ENCODE measurements around the gene RAP1A. TPM values are rescaled to one million over a fixed set of nuclear protein-coding genes. Genes with fewer than 3 reads are reported as not detected.
A peak's percentile ranks its signal among the peaks of the same experiment; 100 is the strongest.

Gene RAP1A
- polyA plus RNA-seq (ENCODE audit: insufficient read length in 4 of 4): 10 to 100 TPM; 67.6 to 89.2 (median 84.5) TPM

DNA sequence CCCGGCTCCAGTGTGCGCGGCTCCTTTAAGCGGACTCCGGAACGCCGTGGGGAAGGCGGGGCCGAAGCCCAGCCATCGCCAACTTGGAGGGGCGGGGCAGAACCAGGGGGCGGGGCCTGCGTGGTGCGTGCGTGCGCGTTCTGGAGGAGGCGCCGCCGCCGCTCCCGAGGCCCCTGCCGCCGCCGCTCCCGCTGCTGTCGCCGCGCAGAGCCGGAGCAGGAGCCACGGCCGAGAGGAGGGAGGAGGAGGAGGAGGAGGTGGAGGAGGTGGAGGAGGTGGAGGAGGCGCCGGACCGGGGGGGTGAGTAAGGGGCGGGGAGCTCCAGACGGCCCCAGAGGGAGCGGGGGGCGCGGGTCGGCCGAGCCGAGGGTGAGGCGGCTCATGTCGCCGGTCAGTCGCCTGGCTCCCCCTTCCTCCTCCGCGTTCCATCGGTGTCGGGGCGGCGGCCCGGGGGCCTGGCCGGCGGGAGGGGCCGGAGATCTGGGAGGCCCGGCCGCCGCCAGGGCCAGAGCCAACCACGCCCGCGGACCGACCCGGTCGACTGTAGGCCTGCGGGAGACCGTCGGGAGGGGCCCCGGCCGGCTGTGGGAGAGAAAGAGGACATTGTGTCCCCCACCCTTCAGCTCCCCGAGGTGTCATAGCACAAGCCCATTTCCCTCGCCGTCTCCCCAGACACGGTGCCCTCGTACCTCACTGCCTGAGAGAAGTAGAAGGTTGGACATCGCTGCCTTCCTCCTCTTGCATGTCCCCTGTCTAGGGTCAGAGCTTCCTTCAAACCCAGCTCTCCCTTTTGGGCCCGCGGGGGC lies at the start of gene RAP1A:
Gene RAP1A (plus strand): TSS at position 155 of the 806 bp plus-strand sequence. CDS start 71,572 bp downstream, outside the sequence.
- DNase-seq (ENCODE audit: low read depth in 4 of 4, low spot score in 3 of 4): peak; percentile 75 to 82 (median 80)

DNA sequence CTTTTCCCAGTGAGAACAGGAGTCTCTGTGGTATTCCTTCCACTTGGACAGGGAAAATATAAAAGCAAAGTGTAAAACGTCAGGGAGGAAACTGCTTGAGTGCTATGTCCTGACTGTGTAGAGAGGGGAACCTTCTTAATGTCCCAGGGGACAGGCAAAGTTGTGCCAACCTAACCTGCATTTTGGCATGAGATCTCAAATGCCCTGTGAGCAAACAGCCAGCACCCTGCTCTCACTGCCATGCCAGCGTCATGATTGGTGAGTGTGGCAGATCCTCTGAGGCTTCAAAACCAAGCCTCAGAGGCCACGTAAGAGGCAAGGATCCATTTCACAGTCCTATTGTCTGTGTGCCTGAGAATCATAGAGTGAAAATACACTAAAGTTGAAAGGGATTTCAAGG lies 49.7 kb upstream of the RAP1A start:
- no peak for DNase-seq (ENCODE audit: low read depth in 4 of 4, low spot score in 3 of 4)

- DNase-seq (ENCODE audit: low read depth in 4 of 4, low spot score in 3 of 4): no peak
Observed at GRCh38 chr1:111570781-111571181, 48.8 kb upstream of the RAP1A start.

- no peak for DNase-seq (ENCODE audit: low read depth in 4 of 4, low spot score in 3 of 4)
Observed at GRCh38 chr1:111571239-111571638, 48.4 kb upstream of the RAP1A start.

DNA sequence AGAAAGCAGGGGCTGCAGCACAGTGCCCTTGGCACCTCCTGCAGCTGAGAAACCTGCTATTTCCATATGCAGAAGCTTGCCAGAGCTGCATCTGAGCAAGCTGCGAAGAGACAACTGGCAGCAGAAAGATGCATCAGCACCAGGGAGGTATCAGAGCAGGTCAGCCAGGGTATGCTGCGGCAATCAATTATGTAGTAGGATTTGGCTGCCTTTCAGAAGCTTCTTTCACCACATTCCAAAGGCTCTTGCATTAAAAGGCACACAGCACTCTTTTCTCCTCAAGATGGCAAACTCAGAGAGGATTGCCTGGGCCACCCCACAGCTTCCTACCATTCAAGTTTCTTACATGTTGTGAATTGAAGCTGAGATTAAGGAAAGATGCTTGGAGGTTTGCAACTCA lies 47.6 kb upstream of the RAP1A start:
- no peak for DNase-seq (ENCODE audit: low read depth in 4 of 4, low spot score in 3 of 4)

- DNase-seq (ENCODE audit: low read depth in 4 of 4, low spot score in 3 of 4): no peak
Observed at GRCh38 chr1:111576547-111576946, 43.0 kb upstream of the RAP1A start.

DNA sequence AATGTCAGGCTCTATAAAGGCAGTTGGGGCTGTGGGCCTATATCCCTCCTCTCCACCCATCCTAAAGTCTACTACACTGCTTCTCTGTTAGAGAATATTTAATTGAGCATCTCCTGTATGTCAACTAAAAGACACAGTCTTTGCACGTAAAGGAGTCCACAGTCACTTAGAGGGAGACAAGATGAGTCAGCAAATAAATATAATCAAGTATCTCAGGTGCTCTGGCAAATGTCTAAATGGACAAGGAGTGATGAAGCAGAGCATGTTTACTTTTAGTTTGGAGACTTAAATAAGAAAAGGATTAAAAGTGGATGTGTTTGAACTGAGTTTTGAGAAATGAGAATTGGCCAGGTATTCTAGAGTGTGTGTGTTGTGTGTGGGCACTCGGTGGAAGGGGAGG lies 41.8 kb upstream of the RAP1A start:
- no peak for DNase-seq (ENCODE audit: low read depth in 4 of 4, low spot score in 3 of 4)

- no peak for DNase-seq (ENCODE audit: low read depth in 4 of 4, low spot score in 3 of 4)
Observed at GRCh38 chr1:111581166-111581565, 38.4 kb upstream of the RAP1A start.

- no peak for DNase-seq (ENCODE audit: low read depth in 4 of 4, low spot score in 3 of 4)
Observed at GRCh38 chr1:111582016-111582415, 37.6 kb upstream of the RAP1A start.

DNA sequence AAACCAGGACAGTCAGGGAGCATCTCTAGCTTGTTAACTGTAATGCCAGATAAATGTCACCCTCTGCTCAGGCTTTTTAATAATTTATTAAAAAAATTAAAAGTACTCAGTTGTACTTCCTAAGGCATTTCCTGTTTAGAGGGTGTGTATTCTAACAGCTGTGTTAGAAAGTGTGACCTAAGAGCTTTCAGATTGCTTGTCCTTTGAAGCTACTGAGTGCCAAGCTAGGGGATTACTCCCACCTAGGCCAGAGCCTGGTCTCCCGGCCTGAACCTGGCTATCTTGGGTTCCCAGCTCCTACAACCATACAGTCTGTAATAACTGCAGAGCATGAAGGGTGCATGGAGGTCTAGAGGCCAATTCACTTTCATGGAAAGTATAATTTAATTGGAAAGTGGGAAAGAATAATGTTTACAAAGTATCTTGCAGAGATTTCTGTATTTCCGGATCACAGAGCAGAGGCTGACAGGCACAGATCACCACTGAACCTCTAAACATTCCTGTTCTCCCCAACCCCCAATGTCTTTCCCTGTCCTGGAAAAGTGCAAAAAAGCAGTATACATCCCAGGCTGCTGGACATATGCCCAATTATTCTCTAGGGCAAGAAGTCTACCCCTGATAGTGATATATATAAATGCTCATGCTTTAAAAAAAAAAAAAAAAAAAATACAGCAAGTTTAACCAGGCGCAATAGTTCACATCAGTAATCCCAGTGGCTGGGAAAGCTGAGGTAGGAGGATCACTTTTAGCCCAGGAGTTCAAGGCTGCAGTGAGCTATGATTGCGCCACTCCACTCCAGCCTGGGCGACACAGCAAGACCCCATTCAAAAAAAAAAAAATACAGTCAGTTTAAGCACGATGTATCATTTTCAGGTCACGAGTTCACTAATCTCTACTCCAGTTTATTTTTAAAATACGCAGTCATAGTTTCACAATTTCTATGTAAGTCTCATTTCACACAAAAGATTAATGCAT lies 36.7 kb upstream of the RAP1A start:
- DNase-seq (ENCODE audit: low read depth in 4 of 4, low spot score in 3 of 4): no peak

DNA sequence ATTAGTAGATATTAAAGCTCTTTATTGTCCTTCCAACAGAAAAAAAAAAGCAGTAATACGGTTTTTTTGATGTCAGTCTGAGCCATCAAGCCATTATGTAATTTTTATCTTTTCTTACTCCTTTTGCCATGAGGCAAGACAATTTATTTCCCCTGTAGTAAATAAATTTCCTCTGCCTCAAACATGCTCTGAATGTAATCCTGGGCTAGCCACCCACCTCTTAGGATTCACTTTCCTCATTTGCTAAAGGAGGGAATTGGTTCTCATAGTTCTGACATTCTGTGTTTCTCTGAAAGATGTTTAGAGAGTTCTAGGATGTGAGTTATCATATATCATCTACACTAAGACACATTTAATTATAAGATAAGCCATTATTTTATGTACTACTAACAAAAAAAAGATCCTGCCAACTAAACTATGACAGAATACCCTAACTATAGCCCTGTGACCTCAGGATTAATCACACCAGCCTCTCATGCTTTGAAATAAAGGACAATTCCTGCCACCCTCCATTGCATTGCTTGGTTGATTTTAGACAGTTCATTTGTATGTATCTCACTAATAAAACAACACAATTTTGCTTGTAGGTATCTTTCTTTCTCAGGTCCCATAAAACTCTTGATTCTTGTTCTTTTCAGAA lies 34.0 kb upstream of the RAP1A start:
- DNase-seq (ENCODE audit: low read depth in 4 of 4, low spot score in 3 of 4): no peak

- DNase-seq (ENCODE audit: low read depth in 4 of 4, low spot score in 3 of 4): no peak
Observed at GRCh38 chr1:111586112-111586511, 33.5 kb upstream of the RAP1A start.

- DNase-seq (ENCODE audit: low read depth in 4 of 4, low spot score in 3 of 4): no peak
Observed at GRCh38 chr1:111587509-111588174, 31.9 kb upstream of the RAP1A start.

DNA sequence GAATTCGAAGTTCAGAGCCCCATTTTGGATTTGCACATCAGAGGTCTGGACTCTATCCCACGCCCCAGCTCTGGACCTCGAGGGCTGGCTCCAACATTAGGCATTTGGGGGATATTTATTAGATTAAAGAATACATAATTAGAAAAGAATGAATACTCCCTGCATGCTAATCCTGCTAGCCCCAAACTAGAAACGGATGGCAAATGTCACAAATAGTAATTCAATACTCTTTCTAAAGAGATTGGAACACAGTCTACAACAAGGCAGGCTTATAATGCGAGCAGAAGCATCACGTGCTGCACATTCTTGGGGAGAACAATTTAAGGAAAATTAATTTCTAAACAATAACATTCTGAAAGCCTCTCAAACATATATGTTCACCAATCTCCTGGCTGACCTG lies 27.7 kb upstream of the RAP1A start:
- DNase-seq (ENCODE audit: low read depth in 4 of 4, low spot score in 3 of 4): no peak

DNA sequence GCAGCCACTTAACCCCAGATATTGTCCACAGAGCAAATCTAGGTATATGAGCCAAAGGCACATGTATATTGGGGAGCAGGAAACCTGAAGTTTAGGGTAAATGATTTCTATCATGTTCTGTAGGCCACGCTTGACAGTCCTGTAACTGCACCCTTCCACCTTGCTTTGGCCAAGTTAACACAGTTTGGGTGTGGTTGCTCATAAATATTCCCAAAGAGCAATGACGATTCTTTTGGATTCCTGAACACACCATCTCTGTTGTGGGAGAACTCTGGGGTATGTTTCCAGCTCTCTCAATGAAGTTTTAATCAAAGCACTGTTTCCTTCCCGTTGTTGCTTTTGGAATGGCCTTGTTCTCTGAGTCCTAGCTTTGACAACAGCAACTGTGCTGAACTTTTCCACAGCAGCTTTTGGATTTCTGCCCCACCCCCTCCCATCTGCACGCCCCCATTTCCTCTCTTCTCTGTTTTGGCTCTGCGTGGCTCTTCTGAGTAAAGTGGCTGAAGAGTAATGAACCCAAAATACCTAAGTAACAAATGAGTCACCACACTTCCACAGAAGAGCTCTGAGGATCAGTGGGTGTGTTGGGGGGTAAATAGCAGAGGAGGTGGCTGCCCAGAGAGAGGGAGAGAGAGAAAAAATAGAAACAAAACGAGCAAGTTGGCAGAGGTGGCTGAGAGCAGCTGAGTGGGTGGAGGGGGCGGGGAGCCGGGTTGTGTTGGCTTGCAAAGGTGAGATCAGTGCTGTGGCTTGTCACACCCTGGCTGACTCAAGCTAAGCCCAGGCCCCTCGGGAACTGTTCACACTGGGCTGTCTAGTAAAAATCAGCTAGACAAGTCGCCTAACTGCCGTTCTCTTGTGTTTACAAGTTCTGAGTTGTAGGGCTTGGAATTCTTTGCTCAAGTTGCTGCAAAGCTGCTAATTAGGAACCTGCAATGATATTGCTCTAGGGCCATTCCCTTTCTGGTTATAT lies 26.9 kb upstream of the RAP1A start:
- peak in 2 of 4 donors; percentile 43 to 50 for DNase-seq (ENCODE audit: low read depth in 4 of 4, low spot score in 3 of 4)

DNA sequence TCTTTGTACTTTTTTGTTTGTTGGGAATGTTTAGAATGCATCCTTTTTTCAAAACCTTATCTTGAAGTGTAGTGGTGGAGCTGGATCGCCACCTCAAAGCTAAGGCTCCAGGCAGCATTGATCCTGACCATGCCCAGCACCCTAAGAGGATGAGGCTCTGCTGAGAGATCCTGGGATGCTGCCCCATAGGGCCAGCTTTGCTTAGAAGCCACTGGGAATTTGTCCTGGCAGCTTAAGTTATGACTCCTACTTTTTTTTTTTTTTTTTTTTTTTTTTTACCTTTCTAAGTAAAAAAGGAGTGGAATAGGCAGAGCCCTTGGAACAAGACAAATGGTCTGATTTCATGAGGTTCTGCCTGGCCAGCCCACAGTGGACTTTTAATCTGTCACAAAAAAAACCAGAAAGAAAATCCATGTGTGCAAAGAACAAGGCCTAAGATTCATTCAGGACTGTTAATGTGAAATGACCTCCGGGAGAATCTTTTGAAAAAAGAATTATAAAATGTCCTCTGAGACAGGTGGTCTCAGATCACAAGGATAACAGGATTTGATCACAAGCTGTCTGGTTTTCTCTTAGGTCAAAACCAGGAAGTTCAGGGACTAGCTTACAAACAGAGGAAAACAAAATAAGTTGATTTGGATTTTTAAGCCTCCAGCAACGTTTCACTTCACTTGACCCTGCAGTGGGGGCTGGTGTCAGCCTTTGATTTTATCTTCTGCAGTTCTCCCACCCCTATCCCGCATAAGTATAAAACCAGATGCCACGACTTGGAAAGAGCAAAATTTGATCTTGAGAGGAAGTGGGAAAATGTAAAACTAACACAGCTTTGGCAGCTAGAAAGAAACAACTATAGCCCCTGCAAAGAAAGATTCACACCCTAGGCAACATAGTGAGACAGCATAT lies 25.9 kb upstream of the RAP1A start:
- DNase-seq (ENCODE audit: low read depth in 4 of 4, low spot score in 3 of 4): no peak

DNA sequence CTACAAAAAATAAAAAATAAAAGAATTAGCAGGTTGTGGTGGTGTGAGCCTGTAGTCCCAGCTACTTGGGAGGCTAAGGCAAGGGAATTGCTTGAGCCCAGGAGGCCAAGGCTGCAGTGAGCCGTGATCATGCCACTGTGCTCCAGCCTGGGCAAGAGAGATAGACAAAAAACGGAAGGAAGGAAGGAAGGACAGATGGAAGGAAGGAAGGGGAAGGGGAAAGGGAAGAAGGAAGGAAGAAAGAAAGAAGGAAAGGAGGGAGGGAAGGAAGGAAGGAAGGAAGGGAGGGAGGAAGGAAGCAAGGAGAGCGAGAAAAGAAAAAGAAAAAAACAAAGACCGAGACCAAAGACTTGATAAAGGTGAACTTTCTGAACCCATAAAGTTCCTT lies 25.3 kb upstream of the RAP1A start:
- no peak for DNase-seq (ENCODE audit: low read depth in 4 of 4, low spot score in 3 of 4)

DNA sequence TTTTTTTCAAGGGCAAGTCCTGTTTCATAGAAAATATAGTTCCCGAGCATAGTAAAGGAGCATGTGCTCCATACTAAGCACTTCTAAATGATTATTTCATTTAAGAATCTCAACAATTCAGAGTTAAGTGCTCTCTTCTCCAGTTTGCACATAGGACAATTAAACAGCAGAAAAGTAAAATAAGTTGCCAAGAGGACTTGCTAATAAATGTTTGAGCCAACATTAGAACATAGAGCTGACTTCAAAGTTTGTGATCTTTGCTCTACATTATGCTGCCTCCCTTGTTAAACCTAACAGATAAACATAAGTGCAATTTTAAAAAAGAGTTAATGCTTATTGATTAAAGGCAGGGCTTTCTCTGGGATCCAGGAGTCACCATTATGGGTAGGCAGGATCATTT lies 23.8 kb upstream of the RAP1A start:
- no peak for DNase-seq (ENCODE audit: low read depth in 4 of 4, low spot score in 3 of 4)

Measured in left renal pelvis (tissue), 4 donors.